GM12878 (cell line): ENCODE results near the gene PLXNB3. TPM values are rescaled to one million over a fixed set of nuclear protein-coding genes. Genes with fewer than 3 reads are reported as not detected.

Source experiments
- ATF7 ChIP-seq: fragments of 450-650 bp; IDR thresholded peaks from 2 replicates; pipeline ENCODE4 v1.6.1; 2016; ENCODE audit warnings: low read depth, mild to moderate bottlenecking
- CUX1 ChIP-seq: IDR thresholded peaks from 2 replicates; pipeline ENCODE4 v1.6.1; 2012; ENCODE audit warnings: improper control_type of control experiment, low read depth, low read length; ENCODE audit not compliant: insufficient replicate concordance
- FOXM1 ChIP-seq: IDR thresholded peaks from 2 replicates; pipeline ENCODE4 v1.6.1; 2012; ENCODE audit warnings: low read depth, mild to moderate bottlenecking, inconsistent platforms, low read length, moderate library complexity
- IKZF1 ChIP-seq: fragments of 450-650 bp; conservative IDR thresholded peaks from 2 replicates; pipeline ENCODE4 v1.6.1; 2017; ENCODE audit warnings: antibody characterized with exemption, mild to moderate bottlenecking
- IRF5 ChIP-seq: fragments of 450-650 bp; IDR thresholded peaks from 2 replicates; pipeline ENCODE4 v1.6.1; 2017; ENCODE audit warnings: borderline replicate concordance
- JUNB ChIP-seq: IDR thresholded peaks from 2 replicates; pipeline ENCODE4 v1.6.1; 2016; ENCODE audit warnings: antibody characterized with exemption, mild to moderate bottlenecking
- MYB ChIP-seq: fragments of 150-350 bp; IDR thresholded peaks from 2 replicates; pipeline ENCODE4 v1.6.1; 2014; ENCODE audit warnings: mild to moderate bottlenecking, low read depth, low read length, borderline replicate concordance
- NR2C2 ChIP-seq: IDR thresholded peaks from 2 replicates; pipeline ENCODE4 v1.6.1; 2011; ENCODE audit warnings: borderline replicate concordance, low read depth; ENCODE audit not compliant: control insufficient read depth, insufficient read length
- POLR2AphosphoS2 ChIP-seq: IDR thresholded peaks from 2 replicates; pipeline ENCODE4 v1.6.1; 2011; ENCODE audit warnings: low read depth, mild to moderate bottlenecking, low read length, improper control_type of control experiment, moderate library complexity
- POLR2AphosphoS5 ChIP-seq: IDR thresholded peaks from 2 replicates; pipeline ENCODE4 v1.6.1; 2011; ENCODE audit warnings: mild to moderate bottlenecking, low read length, inconsistent platforms
- POU2F2 ChIP-seq: IDR thresholded peaks from 3 replicates; pipeline ENCODE4 v1.6.1; 2011; ENCODE audit warnings: low read depth, mild to moderate bottlenecking, low read length, borderline replicate concordance
- RAD51 ChIP-seq: fragments of 450-650 bp; IDR thresholded peaks from 2 replicates; pipeline ENCODE4 v1.6.1; 2016; ENCODE audit warnings: moderate library complexity, mild to moderate bottlenecking, inconsistent platforms
- SMAD1 ChIP-seq: fragments of 450-650 bp; IDR thresholded peaks from 2 replicates; pipeline ENCODE4 v1.6.1; 2018; ENCODE audit warnings: mild to moderate bottlenecking, low read depth; ENCODE audit not compliant: partially characterized antibody
- YY1 ChIP-seq: IDR thresholded peaks from 2 replicates; pipeline ENCODE4 v1.6.1; 2011; ENCODE audit warnings: low read depth, mild to moderate bottlenecking, low read length
- ZNF384 ChIP-seq: IDR thresholded peaks from 2 replicates; pipeline ENCODE4 v1.6.1; 2012; ENCODE audit warnings: low read depth, mild to moderate bottlenecking, low read length, improper control_type of control experiment, borderline replicate concordance
- ZNF687 ChIP-seq: fragments of 450-650 bp; IDR thresholded peaks from 2 replicates; pipeline ENCODE4 v1.6.1; 2017; ENCODE audit warnings: mild to moderate bottlenecking, moderate library complexity
- polyA plus RNA-seq, 11 experiments: library from polyadenylated mRNA; depleted of rRNA in 4 of 11; unstranded in 6 of 11; stranded (reverse) in 5 of 11; fragments of >200 nt; fragmentation: Nextera tagmentation in 4 of 11; fragmentation: Illumina TruSeq in 1 of 11; extraction: Ambion mirVana in 4 of 11; extraction: Trizol in 1 of 11; gene quantifications; 1 replicate in 1 of 11; 2 replicates in 10 of 11; pipeline versions ENCODE4 v1.2.1 to v1.2.3, GENCODE V29; 2011 to 2016; ENCODE audit warnings: inconsistent platforms in 2 of 11, missing spikeins in 2 of 11, low read depth in 1 of 11
- total RNA-seq, 4 experiments: library from RNA; depleted of rRNA in 3 of 4; stranded (reverse); fragments of >200 nt in 3 of 4; fragmentation: Illumina TruSeq in 1 of 4; extraction: Trizol in 1 of 4; gene quantifications; 2 replicates each; pipeline versions ENCODE4 v1.2.1 to v1.2.3, GENCODE V29; 2013 to 2021
- TF ChIP-seq, protein P1 (sequence below): fragments of 450-650 bp; IDR thresholded peaks from 2 replicates; pipeline ENCODE4 v1.6.1; 2014; ENCODE audit warnings: mild to moderate bottlenecking

Gene PLXNB3
- total and polyA plus RNA-seq, 10 of the 15 experiments (the other 5 are each of a cell fraction or from before 2014, with no cell fraction given) = 0.06 to 0.68 (median 0.19) TPM; not detected in 4

DNA sequence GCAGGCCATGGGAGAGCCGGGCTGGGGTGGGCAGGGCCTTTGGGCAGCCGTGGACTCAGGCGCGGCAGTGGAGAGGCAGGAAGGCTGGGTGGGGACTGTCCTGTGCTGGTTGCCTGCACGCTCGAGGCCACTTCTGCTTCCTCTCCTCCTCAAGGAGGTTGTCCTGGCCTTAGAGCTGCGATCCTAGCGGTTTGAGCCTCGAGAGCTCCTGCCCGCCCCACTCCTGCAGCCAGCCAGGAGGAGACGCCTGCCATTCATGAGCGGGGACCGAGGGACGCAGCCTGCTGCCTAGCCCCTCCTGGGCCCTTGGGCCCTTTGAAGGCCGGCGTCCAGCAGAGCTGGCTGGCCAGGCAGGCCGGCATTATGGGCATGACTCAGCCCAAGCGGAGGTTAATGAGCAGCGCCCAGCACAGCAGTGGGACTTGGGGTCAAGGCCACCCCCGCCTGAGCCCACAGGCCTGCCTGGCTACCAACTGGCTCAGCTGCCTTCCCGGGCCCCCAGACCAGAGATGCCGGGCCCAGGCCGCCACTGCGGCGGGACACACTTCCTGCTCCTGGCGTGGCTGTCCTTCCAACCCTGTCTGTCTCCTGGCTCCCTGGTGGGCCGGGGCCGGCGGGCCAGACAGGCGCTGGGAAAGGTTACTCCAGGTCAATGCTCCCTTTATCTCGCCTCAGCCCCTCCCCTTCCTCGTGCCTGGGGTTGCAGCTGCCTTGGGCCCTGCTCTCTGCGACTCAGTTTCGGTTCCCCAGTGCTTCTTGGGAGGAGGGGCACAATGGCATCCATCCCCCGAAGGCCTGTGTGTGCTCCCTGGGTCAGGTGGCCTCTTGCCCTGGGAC lies 37.5 kb upstream of the PLXNB3 start (continued):
- peak; percentile 51; the same call in 1 of the 2 replicates for TF ChIP-seq ZNF687
- no peak for TF ChIP-seq MYB
- TF ChIP-seq ZNF384 = no peak
- TF ChIP-seq NR2C2 = no peak
- peak; percentile 70 for TF ChIP-seq YY1
- no peak for TF ChIP-seq SMAD1
- no peak for TF ChIP-seq ATF7
- TF ChIP-seq POLR2AphosphoS2 = no peak
- no peak for TF ChIP-seq CUX1
- TF ChIP-seq POU2F2 = 0 out of 3 replicates have a peak, but pooled peaks have one; percentile 8
- no peak for TF ChIP-seq FOXM1
- TF ChIP-seq IKZF1 = peak; percentile 70
- TF ChIP-seq IRF5 = no peak
- TF ChIP-seq, protein P1, sequence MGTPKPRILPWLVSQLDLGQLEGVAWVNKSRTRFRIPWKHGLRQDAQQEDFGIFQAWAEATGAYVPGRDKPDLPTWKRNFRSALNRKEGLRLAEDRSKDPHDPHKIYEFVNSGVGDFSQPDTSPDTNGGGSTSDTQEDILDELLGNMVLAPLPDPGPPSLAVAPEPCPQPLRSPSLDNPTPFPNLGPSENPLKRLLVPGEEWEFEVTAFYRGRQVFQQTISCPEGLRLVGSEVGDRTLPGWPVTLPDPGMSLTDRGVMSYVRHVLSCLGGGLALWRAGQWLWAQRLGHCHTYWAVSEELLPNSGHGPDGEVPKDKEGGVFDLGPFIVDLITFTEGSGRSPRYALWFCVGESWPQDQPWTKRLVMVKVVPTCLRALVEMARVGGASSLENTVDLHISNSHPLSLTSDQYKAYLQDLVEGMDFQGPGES = no peak
- no peak for TF ChIP-seq JUNB
- TF ChIP-seq POLR2AphosphoS5 = no peak
- TF ChIP-seq RAD51 = peak; percentile 44; the same call in 1 of the 2 replicates
